ENCODE results near the gene CERS3.

- no peak for TF ChIP-seq CTCF (conservative IDR thresholded peaks at IDR 0.05; ENCODE audit: low read depth, low read length)
- no peak for TF ChIP-seq CEBPB (IDR thresholded peaks at IDR 0.05; ENCODE audit: low read depth, low read length)
- no peak for TF ChIP-seq POLR2A (IDR thresholded peaks at IDR 0.05; ENCODE audit: low read depth, low read length)
- no peak for TF ChIP-seq NFE2L2 (IDR thresholded peaks at IDR 0.05; ENCODE audit: low read depth, low read length)
- TF ChIP-seq MXI1 (IDR thresholded peaks at IDR 0.05; ENCODE audit: borderline replicate concordance, low read depth, low read length): no peak
- no peak for TF ChIP-seq USF2 (IDR thresholded peaks at IDR 0.05; ENCODE audit: low read depth, low read length)
- TF ChIP-seq CHD1 (IDR thresholded peaks at IDR 0.05; ENCODE audit: low read depth, low read length): no peak
These were observed 143.3 kb downstream of the CERS3 start for GRCh38 chr15:100385300-100386050.
